GM10266 (cell line): ENCODE data around the gene IFI35.
A peak's percentile ranks its signal among the peaks of the same experiment; 100 is the strongest.
"Not testable (repeated sequence)": the region's sequence is repeated elsewhere in the genome, so short reads cannot be mapped to it uniquely, and the experiment has no call there.

ENCODE experiments used
- DNase-seq: peaks from one replicate; pipeline ENCODE4 v3.0.0; 2012; ENCODE audit errors: extremely low spot score
- CTCF ChIP-seq: IDR thresholded peaks from 2 replicates; pipeline ENCODE4 v1.5.1; 2012; ENCODE audit warnings: mild to moderate bottlenecking, low read depth; ENCODE audit not compliant: control insufficient read depth, insufficient read depth; ENCODE audit errors: missing control alignments

The IFI35 gene

GRCh38 chr17:42989726-42990652, 16.6 kb upstream of the IFI35 start:
- TF ChIP-seq CTCF, result no peak
- DNase-seq, result no peak

- TF ChIP-seq CTCF, result no peak
- no peak for DNase-seq
These were observed 15.1 kb upstream of the IFI35 start for GRCh38 chr17:42991471-42991870.

- TF ChIP-seq CTCF, result no peak
These were observed 13.7 kb upstream of the IFI35 start for GRCh38 chr17:42992872-42993271.

GRCh38 chr17:42993913-42994312, 12.7 kb upstream of the IFI35 start:
- DNase-seq, result not testable (repeated sequence)

More at GRCh38 chr17:42992872-42993271, 13.7 kb upstream of the IFI35 start:
- no peak for DNase-seq

GRCh38 chr17:42997390-42997983, 9.1 kb upstream of the IFI35 start:
- DNase-seq, result no peak
- no peak for TF ChIP-seq CTCF

- TF ChIP-seq CTCF, result peak; percentile 81
- peak; percentile 89 for DNase-seq
These were observed 8.3 kb upstream of the IFI35 start, which contains the start of gene RPL27 for GRCh38 chr17:42997984-42998938. Gene RPL27, plus strand, starts transcription at chr17:42998419. Its CDS starts 332 bp downstream, at chr17:42998751.

- no peak for TF ChIP-seq CTCF
- no peak for DNase-seq
These were observed 7.5 kb upstream of the IFI35 start for GRCh38 chr17:42999003-42999525.

GRCh38 chr17:43000894-43001293, 5.7 kb upstream of the IFI35 start:
- not testable (repeated sequence) for DNase-seq
